ENCODE results near the gene RASGRP1. TPM values are rescaled to one million over a fixed set of nuclear protein-coding genes. Genes with fewer than 3 reads are reported as not detected.
A peak's percentile ranks its signal among the peaks of the same experiment; 100 is the strongest.

Gene RASGRP1
- total RNA-seq, 1 experiment from 2014 or later = not detected

DNA sequence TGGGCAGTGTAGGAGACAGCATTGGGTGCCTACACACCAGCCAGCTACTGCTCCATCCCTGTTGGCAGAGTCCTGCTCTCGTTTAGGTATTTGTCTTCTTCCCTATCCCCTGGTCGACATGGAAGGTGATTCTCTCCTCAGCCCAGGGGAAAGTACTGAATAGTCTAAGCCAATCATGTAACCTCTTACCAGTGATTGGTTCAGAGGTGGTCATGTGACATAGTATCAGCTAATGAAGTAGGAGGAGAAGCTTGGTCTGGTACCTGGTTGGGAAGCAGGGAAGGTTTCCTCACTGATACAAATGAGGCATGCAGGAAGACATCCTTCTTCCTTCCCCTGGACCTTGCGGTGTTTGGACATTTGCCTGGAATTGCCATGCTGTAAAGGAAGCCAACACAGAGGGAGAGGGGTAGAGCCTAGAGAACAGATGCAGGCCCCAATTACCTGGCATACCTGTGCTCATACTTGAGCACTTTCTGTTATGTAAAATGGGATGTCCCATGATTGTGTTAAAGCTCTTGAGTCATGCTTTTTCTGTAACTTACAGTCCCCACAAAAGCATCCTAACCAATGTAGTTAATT lies 32.7 kb upstream of the RASGRP1 start:
- Mint-ChIP-seq H3K27me3 (ENCODE audit: insufficient read depth, unreplicated experiment) (no peaks in the 10 kb centered on the region), H3K4me3 (ENCODE audit: unreplicated experiment) (no peak overlapping the region), H3K9me3 (ENCODE audit: unreplicated experiment) (no peaks in the 10 kb centered on the region), H3K36me3 (ENCODE audit: insufficient read depth, unreplicated experiment) (no peaks in the 10 kb centered on the region), H3K4me1 (ENCODE audit: insufficient read depth, unreplicated experiment) (peaks cover 9% of the 10 kb centered on the region), H3K27ac (ENCODE audit: low read depth, unreplicated experiment) (no peak overlapping the region)
- ChIA-PET POLR2A (no interaction called here), CTCF (interaction anchor here (0.7 kb wide), 2 partner anchors 29 to 85 kb away, joined by 3 to 4 read pairs; no protein-coding TSS in a partner anchor)
- TF ChIP-seq, protein P1, sequence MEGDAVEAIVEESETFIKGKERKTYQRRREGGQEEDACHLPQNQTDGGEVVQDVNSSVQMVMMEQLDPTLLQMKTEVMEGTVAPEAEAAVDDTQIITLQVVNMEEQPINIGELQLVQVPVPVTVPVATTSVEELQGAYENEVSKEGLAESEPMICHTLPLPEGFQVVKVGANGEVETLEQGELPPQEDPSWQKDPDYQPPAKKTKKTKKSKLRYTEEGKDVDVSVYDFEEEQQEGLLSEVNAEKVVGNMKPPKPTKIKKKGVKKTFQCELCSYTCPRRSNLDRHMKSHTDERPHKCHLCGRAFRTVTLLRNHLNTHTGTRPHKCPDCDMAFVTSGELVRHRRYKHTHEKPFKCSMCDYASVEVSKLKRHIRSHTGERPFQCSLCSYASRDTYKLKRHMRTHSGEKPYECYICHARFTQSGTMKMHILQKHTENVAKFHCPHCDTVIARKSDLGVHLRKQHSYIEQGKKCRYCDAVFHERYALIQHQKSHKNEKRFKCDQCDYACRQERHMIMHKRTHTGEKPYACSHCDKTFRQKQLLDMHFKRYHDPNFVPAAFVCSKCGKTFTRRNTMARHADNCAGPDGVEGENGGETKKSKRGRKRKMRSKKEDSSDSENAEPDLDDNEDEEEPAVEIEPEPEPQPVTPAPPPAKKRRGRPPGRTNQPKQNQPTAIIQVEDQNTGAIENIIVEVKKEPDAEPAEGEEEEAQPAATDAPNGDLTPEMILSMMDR (IDR thresholded peaks at IDR 0.05; ENCODE audit: unreplicated experiment) = no peak
- no peak for DNase-seq (ENCODE audit: unreplicated experiment)
- intact Hi-C loops (cut with micrococcal nuclease) = no loop called here
- no TSS peak for BruUV-seq (replicated peaks)

DNA sequence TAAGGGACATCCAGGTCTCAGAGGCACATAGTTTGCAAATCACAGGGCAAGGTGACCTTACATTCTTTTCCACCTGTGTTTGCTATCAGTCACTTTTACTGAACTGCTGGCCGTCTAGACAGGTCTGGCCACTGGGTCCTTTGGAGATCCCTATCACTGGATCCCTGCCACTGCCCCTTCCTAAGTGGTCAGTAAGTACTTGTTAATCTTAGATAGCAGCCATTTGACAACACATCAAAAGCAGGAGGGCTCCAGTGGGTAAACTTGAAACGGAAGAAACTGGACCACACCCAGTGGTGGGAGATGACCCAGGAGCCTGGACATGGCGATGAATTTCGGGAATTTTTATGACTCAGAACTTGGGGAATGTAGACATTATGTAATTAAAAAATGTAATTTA lies 28.9 kb upstream of the RASGRP1 start:
- ChIA-PET POLR2A (interaction anchor here (0.5 kb wide), 1 partner anchor 189 kb away, joined by 3 read pairs; no protein-coding TSS in a partner anchor), CTCF (no interaction called here)
- H3K27me3 Mint-ChIP-seq (ENCODE audit: insufficient read depth, unreplicated experiment) = no peaks in the 10 kb centered on the region
- H3K9me3 Mint-ChIP-seq (ENCODE audit: unreplicated experiment) = no peaks in the 10 kb centered on the region
- no TSS peak for BruUV-seq (replicated peaks)
- peak; percentile 14 for DNase-seq (ENCODE audit: unreplicated experiment)
- TF ChIP-seq, protein P1 (IDR thresholded peaks at IDR 0.05; ENCODE audit: unreplicated experiment) = no peak
- H3K27ac Mint-ChIP-seq (ENCODE audit: low read depth, unreplicated experiment) = no peak overlapping the region
- H3K36me3 Mint-ChIP-seq (ENCODE audit: insufficient read depth, unreplicated experiment) = no peaks in the 10 kb centered on the region
- intact Hi-C loops (cut with micrococcal nuclease) = no loop called here
- peaks cover 20% of the 10 kb centered on the region for H3K4me1 Mint-ChIP-seq (ENCODE audit: insufficient read depth, unreplicated experiment)
- no peak overlapping the region for H3K4me3 Mint-ChIP-seq (ENCODE audit: unreplicated experiment)

DNA sequence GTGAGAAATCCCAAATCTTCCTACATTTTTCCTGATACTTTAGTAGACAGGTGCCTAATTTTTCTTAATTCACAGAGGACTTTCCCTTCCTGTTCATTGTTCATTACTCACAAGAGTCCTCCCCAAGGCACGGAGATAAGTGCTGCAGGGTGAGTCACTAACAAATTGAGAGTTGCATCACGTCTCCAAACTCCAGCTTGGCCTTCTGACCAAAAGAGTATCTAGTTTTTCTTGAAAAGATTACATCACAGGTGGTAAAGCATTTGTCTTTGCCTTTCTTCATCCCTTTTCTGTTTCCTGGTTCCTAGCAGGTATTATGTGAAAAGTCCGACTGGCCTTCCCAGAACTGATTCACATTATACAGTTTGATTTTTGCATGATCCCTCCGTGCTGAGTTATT lies 24.9 kb upstream of the RASGRP1 start:
- Mint-ChIP-seq H3K4me1 (ENCODE audit: insufficient read depth, unreplicated experiment) (peaks cover 20% of the 10 kb centered on the region), H3K9me3 (ENCODE audit: unreplicated experiment) (no peaks in the 10 kb centered on the region), H3K27me3 (ENCODE audit: insufficient read depth, unreplicated experiment) (no peaks in the 10 kb centered on the region), H3K27ac (ENCODE audit: low read depth, unreplicated experiment) (no peak overlapping the region), H3K4me3 (ENCODE audit: unreplicated experiment) (no peak overlapping the region), H3K36me3 (ENCODE audit: insufficient read depth, unreplicated experiment) (no peaks in the 10 kb centered on the region)
- TF ChIP-seq, protein P1 (IDR thresholded peaks at IDR 0.05; ENCODE audit: unreplicated experiment) = no peak
- intact Hi-C loops (cut with micrococcal nuclease) = no loop called here
- peak; percentile 93 for DNase-seq (ENCODE audit: unreplicated experiment)
- ChIA-PET CTCF (interaction anchor here (0.7 to 4.5 kb wide), 4 partner anchors 9 to 112 kb away, joined by 3 to 23 read pairs (median 6); partner anchors contain the start of gene RASGRP1), POLR2A (interaction anchor here (0.6 to 1.1 kb wide), 2 partner anchors 9 to 28 kb away, joined by 3 read pairs; no protein-coding TSS in a partner anchor)
- no TSS peak for BruUV-seq (replicated peaks)

DNA sequence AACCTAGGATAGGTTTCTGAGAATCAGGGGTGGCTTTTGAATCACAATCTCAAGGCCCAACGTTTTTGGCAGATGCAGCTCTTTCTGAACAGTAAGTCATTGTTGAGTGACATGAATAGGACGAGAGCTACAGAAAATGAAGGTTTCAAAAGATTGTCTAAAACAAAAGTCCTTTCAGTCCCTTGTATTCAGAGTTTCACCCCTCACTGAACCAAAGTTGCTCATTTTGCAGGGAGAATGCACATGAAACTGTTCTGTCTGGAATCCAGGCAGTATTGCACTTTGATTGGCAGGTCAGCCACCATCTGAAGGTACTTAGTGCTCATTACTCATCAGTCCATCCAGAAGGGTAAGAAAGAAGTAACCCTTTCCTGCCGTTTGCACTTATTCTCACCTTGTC lies 24.1 kb upstream of the RASGRP1 start:
- Mint-ChIP-seq H3K27ac (ENCODE audit: low read depth, unreplicated experiment) (no peak overlapping the region), H3K36me3 (ENCODE audit: insufficient read depth, unreplicated experiment) (no peaks in the 10 kb centered on the region), H3K4me1 (ENCODE audit: insufficient read depth, unreplicated experiment) (peaks cover 14% of the 10 kb centered on the region), H3K4me3 (ENCODE audit: unreplicated experiment) (no peak overlapping the region), H3K27me3 (ENCODE audit: insufficient read depth, unreplicated experiment) (peaks cover 4% of the 10 kb centered on the region), H3K9me3 (ENCODE audit: unreplicated experiment) (peaks cover 2% of the 10 kb centered on the region)
- intact Hi-C loops (cut with micrococcal nuclease) = no loop called here
- CTCF ChIA-PET = interaction anchor here (0.8 to 4.5 kb wide), 6 partner anchors 18 to 149 kb away, joined by 3 to 23 read pairs (median 4); partner anchors contain the start of gene RASGRP1
- TF ChIP-seq, protein P1 (IDR thresholded peaks at IDR 0.05; ENCODE audit: unreplicated experiment) = no peak
- peak; percentile 25 for DNase-seq (ENCODE audit: unreplicated experiment)
- BruUV-seq (replicated peaks) = no TSS peak
- POLR2A ChIA-PET = interaction anchor here (0.6 kb wide), 1 partner anchor 10 kb away, joined by 3 read pairs; no protein-coding TSS in a partner anchor
